ENCODE data around the gene OTOG.

OTOG gene

GRCh38 chr11:17578958-17579357 lies 31.9 kb downstream of the OTOG start:
- no peak for DNase-seq (ENCODE audit: extremely low read depth, insufficient read length)
- Histone ChIP-seq H3K27me3 (replicated peaks; ENCODE audit: control insufficient read depth, insufficient read depth, low read length) (no peaks in the 10 kb centered on the region; the same call in none of the 2 replicates), H3K36me3 (ENCODE audit: control insufficient read depth, insufficient read depth, low read length) (no peaks in the 10 kb centered on the region), H3K4me3 (replicated peaks; ENCODE audit: low read depth, low read length) (no peak overlapping the region)
- no peak for TF ChIP-seq CTCF (IDR thresholded peaks at IDR 0.05; ENCODE audit: insufficient read depth, low read length, poor library complexity, severe bottlenecking)

- H3K27me3 ChIP-seq (replicated peaks; ENCODE audit: control insufficient read depth, insufficient read depth, low read length) = no peaks in the 10 kb centered on the region; the same call in none of the 2 replicates
Observed at GRCh38 chr11:17579451-17579850, 32.4 kb downstream of the OTOG start.

GRCh38 chr11:17580271-17580670 lies 33.2 kb downstream of the OTOG start:
- Histone ChIP-seq H3K4me3 (replicated peaks; ENCODE audit: low read depth, low read length) (no peak overlapping the region), H3K27me3 (replicated peaks; ENCODE audit: control insufficient read depth, insufficient read depth, low read length) (no peaks in the 10 kb centered on the region; the same call in none of the 2 replicates), H3K36me3 (ENCODE audit: control insufficient read depth, insufficient read depth, low read length) (no peaks in the 10 kb centered on the region)
- DNase-seq (ENCODE audit: extremely low read depth, insufficient read length) = no peak
- no peak for TF ChIP-seq CTCF (IDR thresholded peaks at IDR 0.05; ENCODE audit: insufficient read depth, low read length, poor library complexity, severe bottlenecking)

More at GRCh38 chr11:17579451-17579850, 32.4 kb downstream of the OTOG start:
- TF ChIP-seq CTCF (IDR thresholded peaks at IDR 0.05; ENCODE audit: insufficient read depth, low read length, poor library complexity, severe bottlenecking) = no peak
- Histone ChIP-seq H3K4me3 (replicated peaks; ENCODE audit: low read depth, low read length) (no peak overlapping the region), H3K36me3 (ENCODE audit: control insufficient read depth, insufficient read depth, low read length) (no peaks in the 10 kb centered on the region)
- DNase-seq (ENCODE audit: extremely low read depth, insufficient read length) = no peak

- no peak overlapping the region for H3K4me3 ChIP-seq (replicated peaks; ENCODE audit: low read depth, low read length)
- H3K27me3 ChIP-seq (replicated peaks; ENCODE audit: control insufficient read depth, insufficient read depth, low read length) = no peaks in the 10 kb centered on the region; the same call in none of the 2 replicates
- no peak for DNase-seq (ENCODE audit: extremely low read depth, insufficient read length)
- H3K36me3 ChIP-seq (ENCODE audit: control insufficient read depth, insufficient read depth, low read length) = no peaks in the 10 kb centered on the region
- TF ChIP-seq CTCF (IDR thresholded peaks at IDR 0.05; ENCODE audit: insufficient read depth, low read length, poor library complexity, severe bottlenecking) = no peak
Observed at GRCh38 chr11:17581036-17581731, 34.1 kb downstream of the OTOG start.

GRCh38 chr11:17581732-17582053 lies 34.6 kb downstream of the OTOG start:
- Histone ChIP-seq H3K27me3 (replicated peaks; ENCODE audit: control insufficient read depth, insufficient read depth, low read length) (no peaks in the 10 kb centered on the region; the same call in none of the 2 replicates), H3K4me3 (replicated peaks; ENCODE audit: low read depth, low read length) (no peak overlapping the region), H3K36me3 (ENCODE audit: control insufficient read depth, insufficient read depth, low read length) (no peaks in the 10 kb centered on the region)
- no peak for DNase-seq (ENCODE audit: extremely low read depth, insufficient read length)
- TF ChIP-seq CTCF (IDR thresholded peaks at IDR 0.05; ENCODE audit: insufficient read depth, low read length, poor library complexity, severe bottlenecking) = no peak
